Mammary epithelial cell (primary cell): Measurements from ENCODE around the gene APP.

Experiments
- CTCF ChIP-seq, 2 donors: IDR thresholded peaks in 1 of 2; conservative IDR thresholded peaks in 1 of 2; 2 replicates each; pipeline ENCODE4 v1.5.1; 2011 to 2012; ENCODE audit warnings: inconsistent platforms in 2 of 2, low read length in 2 of 2, mild to moderate bottlenecking in 2 of 2, control low read depth in 1 of 2, low read depth in 1 of 2; ENCODE audit not compliant: insufficient read depth in 1 of 2; ENCODE audit errors: extremely low read depth in 1 of 2
- EZH2 ChIP-seq: IDR thresholded peaks from 2 replicates; pipeline ENCODE4 v1.6.1; 2012; ENCODE audit warnings: low read length, inconsistent platforms, borderline replicate concordance

DNA sequence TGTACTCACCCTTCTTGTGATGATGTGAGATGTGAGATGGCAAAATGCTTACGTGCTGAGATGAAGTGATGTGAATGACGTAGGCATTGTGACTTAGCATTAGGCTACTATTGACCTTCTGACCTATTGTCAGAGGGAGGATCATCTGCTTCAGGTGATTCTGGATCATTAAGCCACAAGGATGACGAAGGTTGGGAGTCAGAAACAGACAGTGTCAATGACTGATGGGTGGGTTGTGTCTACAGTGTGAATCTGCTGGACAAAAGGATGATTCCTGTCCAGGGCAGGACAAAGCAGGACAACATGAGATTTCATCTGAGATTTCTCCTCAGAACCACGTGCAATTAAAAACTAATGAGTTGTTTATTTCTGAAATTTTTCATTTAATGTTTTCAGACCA is 306.8 kb downstream of the APP start:
- TF ChIP-seq EZH2 = no peak
- TF ChIP-seq CTCF (conservative IDR thresholded peaks at IDR 0.05 in 1 of 2, IDR thresholded peaks at IDR 0.05 in 1 of 2; ENCODE audit: extremely low read depth in 1 of 2, insufficient read depth in 1 of 2, low read depth in 1 of 2, low read length in 2 of 2) = no peak
